PC-9 (cell line): ENCODE data around the gene OPHN1.

ENCODE experiments used
- CTCF ChIP-seq: fragments of 200-600 bp; sonication (generic); conservative IDR thresholded peaks from 2 replicates; pipeline ENCODE4 v1.6.1; 2017; ENCODE audit warnings: mixed run types, antibody characterized with exemption, mild to moderate bottlenecking, moderate library complexity
- EZH2 ChIP-seq: fragments of 200-600 bp; sonication (generic); IDR thresholded peaks from 2 replicates; pipeline ENCODE4 v1.8.0; 2017; ENCODE audit warnings: antibody characterized with exemption, low read depth

- TF ChIP-seq CTCF (no peak), EZH2 (no peak)
Measured at GRCh38 chrX:68086709-68087108, 346.6 kb downstream of the OPHN1 start.
